Activated effector memory CD4-positive, alpha-beta T cell treated with anti-CD3 and anti-CD28 coated beads, Interleukin-2, amount 50 U/mL, for 16 hours (primary cell): ENCODE results near the gene SPATA19.
"Not testable (repeated sequence)": the region's sequence is repeated elsewhere in the genome, so short reads cannot be mapped to it uniquely, and the experiment has no call there.

ENCODE experiments used
- DNase-seq: peaks from one replicate; pipeline ENCODE4 v3.0.0-alpha.2; 2020

SPATA19 gene

GRCh38 chr11:133845413-133845812, at the start of gene SPATA19:
TSS of gene SPATA19 (minus strand) at chr11:133845513. CDS start at chr11:133845446, 67 bp downstream.
- no peak for DNase-seq

- no peak for DNase-seq
These were observed 49.8 kb upstream of the SPATA19 start for GRCh38 chr11:133895061-133895479.

GRCh38 chr11:133893381-133893780, 48.1 kb upstream of the SPATA19 start:
- DNase-seq, result no peak

- DNase-seq, result no peak
These were observed 47.5 kb upstream of the SPATA19 start for GRCh38 chr11:133892584-133893380.

GRCh38 chr11:133892126-133892525, 46.8 kb upstream of the SPATA19 start:
- no peak for DNase-seq

GRCh38 chr11:133889893-133890292, 44.6 kb upstream of the SPATA19 start:
- DNase-seq, result no peak

- DNase-seq, result no peak
These were observed 43.9 kb upstream of the SPATA19 start for GRCh38 chr11:133889188-133889587.

GRCh38 chr11:133887692-133888332, 42.5 kb upstream of the SPATA19 start:
- no peak for DNase-seq

GRCh38 chr11:133886029-133886428, 40.7 kb upstream of the SPATA19 start:
- DNase-seq, result no peak

- DNase-seq, result no peak
These were observed 26.8 kb upstream of the SPATA19 start for GRCh38 chr11:133872160-133872559.

- no peak for DNase-seq
These were observed 22.1 kb upstream of the SPATA19 start for GRCh38 chr11:133867456-133867855.

GRCh38 chr11:133865466-133865865, 20.2 kb upstream of the SPATA19 start:
- no peak for DNase-seq

GRCh38 chr11:133864756-133865155, 19.4 kb upstream of the SPATA19 start:
- no peak for DNase-seq

GRCh38 chr11:133860151-133860550, 14.8 kb upstream of the SPATA19 start:
- no peak for DNase-seq

- DNase-seq, result not testable (repeated sequence)
These were observed 9.1 kb upstream of the SPATA19 start for GRCh38 chr11:133854330-133854960.

- DNase-seq, result no peak
These were observed 1.1 kb downstream of the SPATA19 start for GRCh38 chr11:133844217-133844616.

- no peak for DNase-seq
These were observed 1.8 kb downstream of the SPATA19 start for GRCh38 chr11:133843454-133843987.

GRCh38 chr11:133842730-133843129, 2.6 kb downstream of the SPATA19 start:
- DNase-seq, result no peak

GRCh38 chr11:133842053-133842452, 3.3 kb downstream of the SPATA19 start:
- peak; percentile 41 for DNase-seq

- peak; percentile 41 for DNase-seq
These were observed 3.9 kb downstream of the SPATA19 start for GRCh38 chr11:133841279-133842043.

GRCh38 chr11:133840479-133840941, 4.8 kb downstream of the SPATA19 start:
- no peak for DNase-seq
